HG02981 (cell line): ENCODE results near the gene GUCY1B1.

Experiments used
- ATAC-seq: cut with Tn5 transposase; IDR thresholded peaks from one replicate; pipeline ENCODE4 v1.9.1; 2021; ENCODE audit warnings: mild to moderate bottlenecking, moderate library complexity; ENCODE audit not compliant: unreplicated experiment

GUCY1B1 gene

GRCh38 chr4:155758481-155759371, at the start of gene GUCY1B1:
Gene GUCY1B1, plus strand, starts transcription at chr4:155759021. Its CDS starts 120 bp downstream, at chr4:155759141.
- ATAC-seq = peak; percentile 96

GRCh38 chr4:155709918-155710317, 48.9 kb upstream of the GUCY1B1 start:
- ATAC-seq = no peak

- ATAC-seq = no peak
These were observed 47.3 kb upstream of the GUCY1B1 start for GRCh38 chr4:155711556-155711955.

GRCh38 chr4:155712846-155713245, 46.0 kb upstream of the GUCY1B1 start:
- no peak for ATAC-seq

GRCh38 chr4:155713911-155714310, 44.9 kb upstream of the GUCY1B1 start:
- no peak for ATAC-seq

GRCh38 chr4:155722336-155722735, 36.5 kb upstream of the GUCY1B1 start:
- ATAC-seq = no peak

- ATAC-seq = no peak
These were observed 35.9 kb upstream of the GUCY1B1 start for GRCh38 chr4:155722816-155723499.

GRCh38 chr4:155724731-155725130, 34.1 kb upstream of the GUCY1B1 start:
- no peak for ATAC-seq

- ATAC-seq = no peak
These were observed 24.8 kb upstream of the GUCY1B1 start for GRCh38 chr4:155734065-155734464.

- ATAC-seq = no peak
These were observed 23.9 kb upstream of the GUCY1B1 start for GRCh38 chr4:155734951-155735350.

- ATAC-seq = no peak
These were observed 23.3 kb upstream of the GUCY1B1 start for GRCh38 chr4:155735496-155735895.

- no peak for ATAC-seq
These were observed 20.3 kb upstream of the GUCY1B1 start for GRCh38 chr4:155738548-155738947.

GRCh38 chr4:155741546-155741945, 17.3 kb upstream of the GUCY1B1 start:
- ATAC-seq = no peak

- no peak for ATAC-seq
These were observed 16.4 kb upstream of the GUCY1B1 start for GRCh38 chr4:155742310-155743015.

- no peak for ATAC-seq
These were observed 12.8 kb upstream of the GUCY1B1 start for GRCh38 chr4:155745984-155746383.

- ATAC-seq = no peak
These were observed 10.8 kb upstream of the GUCY1B1 start for GRCh38 chr4:155748039-155748438.

- no peak for ATAC-seq
These were observed 9.8 kb upstream of the GUCY1B1 start for GRCh38 chr4:155749041-155749440.

- no peak for ATAC-seq
These were observed 7.3 kb upstream of the GUCY1B1 start for GRCh38 chr4:155751569-155751968.

GRCh38 chr4:155757745-155758265, 1.0 kb upstream of the GUCY1B1 start:
- no peak for ATAC-seq

- peak; percentile 19 for ATAC-seq
These were observed 791 bp downstream of the GUCY1B1 start for GRCh38 chr4:155759372-155760252.
